HUES6 (cell line): ENCODE data around the gene SETSIP.
"Not testable (repeated sequence)": the region's sequence is repeated elsewhere in the genome, so short reads cannot be mapped to it uniquely, and the experiment has no call there.

ENCODE experiments used
- H3K27ac ChIP-seq: 2 replicates; pipeline ENCODE4 v1.7.0; 2013; ENCODE audit warnings: low read depth, mild to moderate bottlenecking, low read length, inconsistent platforms
- H3K27me3 ChIP-seq: 2 replicates; pipeline ENCODE4 v1.6.1; 2013; ENCODE audit warnings: low read length; ENCODE audit not compliant: control insufficient read depth, insufficient read depth
- H3K36me3 ChIP-seq: 2 replicates; pipeline ENCODE4 v1.6.1; 2013; ENCODE audit warnings: low read length; ENCODE audit not compliant: control insufficient read depth, insufficient read depth
- H3K4me1 ChIP-seq: 2 replicates; pipeline ENCODE4 v1.6.1; 2013; ENCODE audit warnings: low read length; ENCODE audit not compliant: control insufficient read depth, insufficient read depth
- H3K4me3 ChIP-seq: 2 replicates; pipeline ENCODE4 v1.5.1; 2013; ENCODE audit warnings: low read depth, low read length
- H3K9ac ChIP-seq: one replicate; pipeline ENCODE4 v1.6.1; 2013; ENCODE audit warnings: mild to moderate bottlenecking, low read length
- H3K9me3 ChIP-seq: 2 replicates; pipeline ENCODE4 v1.6.1; 2013; ENCODE audit warnings: low read depth, low read length; ENCODE audit not compliant: control insufficient read depth, insufficient read depth

The SETSIP gene

GRCh38 chr1:92087542-92087941, 12.3 kb upstream of the SETSIP start:
- Histone ChIP-seq H3K36me3 (no peaks in the 10 kb centered on the region), H3K9me3 (peaks cover 39% of the 10 kb centered on the region), H3K27me3 (no peaks in the 10 kb centered on the region), H3K9ac (no peak overlapping the region), H3K4me1 (no peaks in the 10 kb centered on the region), H3K4me3 (no peak overlapping the region), H3K27ac (no peak overlapping the region)

- Histone ChIP-seq H3K36me3 (no peaks in the 10 kb centered on the region), H3K4me3 (no peak overlapping the region), H3K9ac (no peak overlapping the region), H3K27me3 (no peaks in the 10 kb centered on the region), H3K9me3 (peaks cover 39% of the 10 kb centered on the region), H3K4me1 (no peaks in the 10 kb centered on the region), H3K27ac (no peak overlapping the region)
Measured at GRCh38 chr1:92085727-92086126, 10.5 kb upstream of the SETSIP start.

- H3K4me3 ChIP-seq: no peak overlapping the region
- H3K36me3 ChIP-seq: no peaks in the 10 kb centered on the region
- H3K4me1 ChIP-seq: no peaks in the 10 kb centered on the region
- peaks cover 39% of the 10 kb centered on the region for H3K9me3 ChIP-seq
- H3K9ac ChIP-seq: no peak overlapping the region
- no peak overlapping the region for H3K27ac ChIP-seq
- no peaks in the 10 kb centered on the region for H3K27me3 ChIP-seq
Measured at GRCh38 chr1:92084651-92085050, 9.4 kb upstream of the SETSIP start.

- H3K27ac ChIP-seq: no peak overlapping the region; the same call in 1 of the 2 replicates
- H3K9ac ChIP-seq: peak overlapping the region; percentile 73
- H3K4me1 ChIP-seq: no peaks in the 10 kb centered on the region
- H3K36me3 ChIP-seq: no peaks in the 10 kb centered on the region
- H3K4me3 ChIP-seq: peak overlapping the region; percentile 74
- no peaks in the 10 kb centered on the region for H3K27me3 ChIP-seq
- peaks cover 24% of the 10 kb centered on the region for H3K9me3 ChIP-seq
Measured at GRCh38 chr1:92081031-92081430, 5.8 kb upstream of the SETSIP start.

- Histone ChIP-seq H3K36me3 (no peaks in the 10 kb centered on the region), H3K27me3 (no peaks in the 10 kb centered on the region), H3K4me3 (peak within 1 kb of the TSS; percentile 74), H3K4me1 (no peaks in the 10 kb centered on the region), H3K9ac (peak within 1 kb of the TSS; percentile 73), H3K27ac (peak within 1 kb of the TSS; percentile 11; the same call in 1 of the 2 replicates), H3K9me3 (peaks cover 17% of the 10 kb centered on the region)
Measured at GRCh38 chr1:92080128-92080985, 5.1 kb upstream of the SETSIP start, which contains the start of gene BTBD8. Gene BTBD8 (plus strand): TSS chr1:92080345. CDS start chr1:92080572, 227 bp downstream.

- Histone ChIP-seq H3K9me3 (peaks cover 9% of the 10 kb centered on the region), H3K4me3 (peak overlapping the region; percentile 74), H3K27me3 (no peaks in the 10 kb centered on the region), H3K4me1 (no peaks in the 10 kb centered on the region), H3K9ac (peak overlapping the region; percentile 14), H3K36me3 (no peaks in the 10 kb centered on the region), H3K27ac (no peak overlapping the region)
Measured at GRCh38 chr1:92079441-92079840, 4.2 kb upstream of the SETSIP start.

GRCh38 chr1:92078077-92078476, 2.9 kb upstream of the SETSIP start:
- not testable (repeated sequence) for H3K27ac ChIP-seq, H3K4me1 ChIP-seq, H3K9me3 ChIP-seq, H3K27me3 ChIP-seq, H3K4me3 ChIP-seq, H3K36me3 ChIP-seq, H3K9ac ChIP-seq

DNA sequence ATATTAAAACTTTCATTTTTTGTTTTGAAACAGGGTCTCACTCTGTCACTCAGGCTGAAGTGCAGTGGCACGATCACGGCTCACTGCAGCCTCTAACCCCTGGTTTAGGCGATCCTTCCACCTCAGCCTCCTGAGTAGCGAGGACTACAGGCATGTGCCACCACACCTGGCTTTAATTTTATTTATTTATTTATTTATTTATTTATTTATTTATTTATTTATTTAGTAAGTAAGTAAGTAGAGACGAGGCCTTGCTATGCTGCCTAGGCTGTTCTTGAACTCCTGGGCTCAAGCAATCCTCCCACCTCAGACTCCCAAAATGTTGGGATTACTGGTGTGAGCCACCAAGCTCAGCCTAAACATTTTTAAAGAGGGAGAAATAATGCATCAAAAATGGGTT, 1.2 kb upstream of the SETSIP start:
- H3K9me3 ChIP-seq: no peaks in the 10 kb centered on the region
- H3K4me1 ChIP-seq: no peaks in the 10 kb centered on the region
- no peaks in the 10 kb centered on the region for H3K27me3 ChIP-seq
- no peaks in the 10 kb centered on the region for H3K36me3 ChIP-seq
- no peak overlapping the region for H3K4me3 ChIP-seq
- no peak overlapping the region for H3K9ac ChIP-seq
- H3K27ac ChIP-seq: no peak overlapping the region

DNA sequence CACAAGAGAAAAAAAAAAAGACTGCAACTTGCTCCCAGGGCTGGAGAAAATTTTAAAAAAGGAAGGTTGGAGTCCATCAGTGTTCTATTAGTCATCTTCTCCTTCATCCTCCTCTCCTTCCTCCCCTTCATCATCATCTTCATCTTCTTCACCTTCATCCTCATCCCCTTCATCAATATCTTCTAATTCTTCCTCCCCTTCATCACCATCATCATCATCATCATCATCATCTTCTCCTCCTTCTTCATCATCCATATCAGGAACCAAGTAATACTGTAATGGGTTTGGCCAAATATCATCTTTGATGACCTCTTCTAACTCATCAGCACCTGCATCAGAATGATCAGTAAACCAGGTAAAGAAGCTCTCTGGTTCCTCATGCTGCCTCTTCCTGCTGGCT, 765 bp downstream of the SETSIP start:
- H3K4me1 ChIP-seq, H3K9me3 ChIP-seq: not testable (repeated sequence)

GRCh38 chr1:92070892-92071291, 4.3 kb downstream of the SETSIP start:
- H3K27me3 ChIP-seq: no peaks in the 10 kb centered on the region
- H3K27ac ChIP-seq: no peak overlapping the region
- no peak overlapping the region for H3K9ac ChIP-seq
- H3K4me1 ChIP-seq: no peaks in the 10 kb centered on the region
- no peaks in the 10 kb centered on the region for H3K9me3 ChIP-seq
- no peak overlapping the region for H3K4me3 ChIP-seq
- no peaks in the 10 kb centered on the region for H3K36me3 ChIP-seq

More for the DNA sequence above, 765 bp downstream of the SETSIP start:
- not testable (repeated sequence) for H3K9ac ChIP-seq, H3K27me3 ChIP-seq, H3K4me3 ChIP-seq, H3K27ac ChIP-seq, H3K36me3 ChIP-seq

DNA sequence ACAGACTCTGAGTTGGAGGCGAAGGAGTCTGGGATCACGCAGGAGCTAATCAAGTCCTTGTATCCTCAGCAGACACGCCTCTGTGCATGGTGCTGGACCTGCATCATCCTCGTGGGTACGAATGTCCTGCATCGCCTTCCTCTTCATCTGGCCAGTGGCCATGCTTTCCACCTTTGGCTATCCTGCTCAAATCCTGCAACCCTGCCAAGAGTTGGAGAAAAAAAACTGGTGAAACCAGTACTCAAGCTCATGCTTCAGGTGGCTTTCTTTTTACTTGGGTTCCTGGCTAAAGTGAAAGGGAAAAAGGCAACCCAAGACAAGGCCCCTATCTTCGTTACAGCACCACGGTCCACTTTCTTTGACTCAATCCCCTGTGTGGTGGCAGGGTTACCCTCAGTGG, 8.9 kb downstream of the SETSIP start:
- Histone ChIP-seq H3K4me1 (no peaks in the 10 kb centered on the region), H3K27me3 (no peaks in the 10 kb centered on the region), H3K36me3 (no peaks in the 10 kb centered on the region), H3K4me3 (no peak overlapping the region), H3K9ac (no peak overlapping the region), H3K27ac (no peak overlapping the region), H3K9me3 (no peaks in the 10 kb centered on the region)
